OCI-LY7 (cell line): ENCODE data around the gene AKAP13. TPM values are rescaled to one million over a fixed set of nuclear protein-coding genes. Genes with fewer than 3 reads are reported as not detected.

ENCODE experiments used
- BruUV-seq: library from RNA; stranded (reverse); fragments of 400-500 nt; replicated peaks from 2 replicates; lab custom pipeline; 2021; lab: Mats Ljungman, UMichigan
- CTCF ChIA-PET: fragments of 300-600 bp; sonication (Branson Sonifier 250); formaldehyde crosslinking; loops from one replicate; lab custom pipeline; 2022; ENCODE audit warnings: antibody characterized with exemption; ENCODE audit not compliant: unreplicated experiment; lab: Charles Lee
- POLR2A ChIA-PET: fragments of 300-600 bp; sonication (Branson Sonifier 250); formaldehyde crosslinking; loops from one replicate; lab custom pipeline; 2022; ENCODE audit warnings: antibody characterized with exemption; lab: Charles Lee
- DNase-seq: peaks from one replicate; pipeline ENCODE4 v3.0.0-alpha.2; 2015; ENCODE audit warnings: low spot score
- H2AFZ ChIP-seq: fragments of 200-600 bp; sonication (generic), shearing (Covaris generic); 2 replicates; pipeline ENCODE4 v1.6.1; 2014; ENCODE audit warnings: mild to moderate bottlenecking, antibody characterized with exemption, low read length, moderate library complexity
- H3K27ac ChIP-seq: fragments of 200-600 bp; sonication (generic); 2 replicates; pipeline ENCODE4 v1.5.1; 2014; ENCODE audit warnings: mixed run types, low read depth, mild to moderate bottlenecking, moderate library complexity, low read length, inconsistent platforms; ENCODE audit not compliant: poor library complexity, severe bottlenecking
- H3K36me3 ChIP-seq: fragments of 200-600 bp; sonication (generic); 2 replicates; pipeline ENCODE4 v1.6.1; 2014; ENCODE audit warnings: mild to moderate bottlenecking, antibody characterized with exemption, low read length, moderate library complexity, mixed read lengths; ENCODE audit not compliant: insufficient read depth
- H3K4me1 ChIP-seq: fragments of 200-600 bp; sonication (generic); 2 replicates; pipeline ENCODE4 v1.5.1; 2014; ENCODE audit warnings: mild to moderate bottlenecking, low read length; ENCODE audit not compliant: insufficient read depth, poor library complexity, severe bottlenecking
- H3K4me2 ChIP-seq: fragments of 200-600 bp; sonication (generic); 2 replicates; pipeline ENCODE4 v1.6.1; 2014; ENCODE audit warnings: mild to moderate bottlenecking, low read length
- H3K4me3 ChIP-seq: fragments of 200-600 bp; sonication (generic); 2 replicates; pipeline ENCODE4 v1.5.1; 2014; ENCODE audit warnings: mild to moderate bottlenecking, low read depth, low read length; ENCODE audit not compliant: poor library complexity, severe bottlenecking
- H3K79me2 ChIP-seq: fragments of 200-600 bp; sonication (generic); 2 replicates; pipeline ENCODE4 v1.6.1; 2016; ENCODE audit warnings: low read depth, mild to moderate bottlenecking, low read length, moderate library complexity, mixed read lengths; ENCODE audit not compliant: insufficient read depth
- H3K9me2 ChIP-seq: fragments of 200-600 bp; sonication (generic); 2 replicates; pipeline ENCODE4 v1.6.1; 2016; ENCODE audit warnings: mild to moderate bottlenecking, low read length, mixed read lengths; ENCODE audit not compliant: insufficient read depth
- H3K9me3 ChIP-seq: fragments of 200-600 bp; sonication (generic); 2 replicates; pipeline ENCODE4 v1.6.1; 2014; ENCODE audit warnings: mild to moderate bottlenecking, mixed run types, low read length, mixed read lengths
- H4K20me1 ChIP-seq: fragments of 200-600 bp; sonication (generic); 2 replicates; pipeline ENCODE4 v1.6.1; 2014; ENCODE audit warnings: mild to moderate bottlenecking, antibody characterized with exemption, low read length, moderate library complexity, mixed read lengths; ENCODE audit not compliant: insufficient read depth
- CTCF ChIP-seq: fragments of 200-600 bp; sonication (generic); conservative IDR thresholded peaks from 2 replicates; pipeline ENCODE4 v1.5.1; 2014; ENCODE audit warnings: mild to moderate bottlenecking, antibody characterized with exemption, low read length, moderate library complexity, mixed read lengths
- EZH2phosphoT487 ChIP-seq: fragments of 200-600 bp; sonication (generic); IDR thresholded peaks from 2 replicates; pipeline ENCODE4 v1.6.1; 2018; ENCODE audit warnings: low read depth, borderline replicate concordance, mild to moderate bottlenecking, mixed run types, antibody characterized with exemption, low read length, moderate library complexity, mixed read lengths
- intact Hi-C: fragments of 100-400 bp; cut with micrococcal nuclease; formaldehyde crosslinking; loops from one replicate; pipeline ENCODE4 v1.10.0; 2022; ENCODE audit not compliant: unreplicated experiment
- total RNA-seq, 2 experiments: library from RNA; depleted of rRNA in 1 of 2; stranded (reverse); fragments of >200 nt in 1 of 2; shearing (Covaris generic) in 1 of 2; gene quantifications; 2 replicates each; pipeline ENCODE4 v1.2.3, GENCODE V29; 2014 to 2022

AKAP13 gene
- total RNA-seq, 2 experiments from 2014 or later = 140 to 250 TPM

DNA sequence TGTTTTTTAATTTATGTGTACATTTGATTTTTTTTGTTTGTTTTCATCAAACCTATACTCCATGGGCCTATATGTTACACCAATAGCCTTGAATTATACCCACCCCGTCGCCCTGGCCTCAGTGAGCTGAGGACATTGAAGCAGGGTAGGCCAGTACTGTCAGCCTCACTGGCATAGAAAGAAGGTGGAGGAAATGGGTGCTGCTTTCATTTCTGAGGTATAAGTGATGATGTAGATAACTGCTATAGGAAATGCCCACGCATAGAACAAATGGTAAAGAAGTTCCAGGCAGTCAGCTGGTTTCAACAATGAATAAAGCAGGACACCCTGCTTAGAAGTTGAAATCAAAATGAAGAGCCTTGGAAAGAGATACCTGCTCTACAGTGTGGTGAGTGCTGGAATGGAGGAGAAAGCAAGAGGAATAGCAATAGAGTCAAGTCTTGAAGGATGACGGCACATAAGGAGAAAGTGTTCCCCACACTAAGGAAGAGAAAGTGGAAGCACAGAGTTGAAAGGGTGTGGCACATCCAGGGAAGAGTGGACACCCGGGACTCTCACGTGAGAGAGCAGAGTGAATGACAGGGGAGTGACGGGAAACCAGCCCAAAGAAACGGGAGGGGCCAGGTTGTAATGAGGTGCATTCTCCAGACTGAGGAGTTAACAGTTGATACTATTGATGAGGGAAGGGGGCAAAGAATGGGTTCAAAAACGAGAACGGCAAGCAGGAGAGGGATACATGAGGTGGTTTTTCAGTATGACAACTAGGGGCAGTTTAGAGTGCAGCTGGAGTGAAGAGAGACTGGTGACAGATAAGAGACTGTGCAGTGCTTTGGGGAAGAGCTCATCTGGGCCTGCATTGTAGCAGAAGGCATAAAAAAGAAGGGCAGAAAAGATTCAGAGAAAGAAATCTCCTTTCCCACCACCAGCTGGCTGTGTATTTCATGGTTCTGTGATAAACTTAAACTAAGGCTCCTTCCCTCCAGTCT lies 343.9 kb downstream of the AKAP13 start:
- TF ChIP-seq CTCF (no peak), EZH2phosphoT487 (no peak)
- POLR2A ChIA-PET = interaction anchor here (0.6 kb wide), 2 partner anchors 130 to 169 kb away, joined by 3 read pairs; no protein-coding TSS in a partner anchor
- Histone ChIP-seq H3K36me3 (peaks cover 99% of the 10 kb centered on the region), H3K27ac (no peak overlapping the region), H3K4me3 (no peak overlapping the region), H3K4me2 (no peak overlapping the region), H4K20me1 (no peaks in the 10 kb centered on the region), H3K9me3 (no peaks in the 10 kb centered on the region), H3K4me1 (peaks cover 6% of the 10 kb centered on the region), H3K9me2 (no peaks in the 10 kb centered on the region), H2AFZ (no peak overlapping the region), H3K79me2 (no peaks in the 10 kb centered on the region)
- CTCF ChIA-PET = no interaction called here
- intact Hi-C loops = loop anchor here (10.0 kb wide), 1 partner anchor 429 kb away; no protein-coding TSS in a partner anchor
- DNase-seq = no peak
- no TSS peak for BruUV-seq

GRCh38 chr15:85725019-85725418 lies 344.6 kb downstream of the AKAP13 start:
- POLR2A ChIA-PET = interaction anchor here (0.6 kb wide), 2 partner anchors 130 to 170 kb away, joined by 3 read pairs; no protein-coding TSS in a partner anchor
- Histone ChIP-seq H3K79me2 (no peaks in the 10 kb centered on the region), H3K36me3 (peaks cover 99% of the 10 kb centered on the region), H4K20me1 (no peaks in the 10 kb centered on the region), H3K4me1 (no peaks in the 10 kb centered on the region), H3K4me3 (no peak overlapping the region), H3K9me2 (no peaks in the 10 kb centered on the region), H2AFZ (no peak overlapping the region), H3K9me3 (no peaks in the 10 kb centered on the region), H3K27ac (no peak overlapping the region), H3K4me2 (no peak overlapping the region)
- intact Hi-C loops = loop anchor here (10.0 kb wide), 1 partner anchor 430 kb away; no protein-coding TSS in a partner anchor
- TF ChIP-seq EZH2phosphoT487 (no peak), CTCF (no peak)
- CTCF ChIA-PET = no interaction called here
- DNase-seq = no peak
- BruUV-seq = no TSS peak
